Choroid plexus epithelial cell (primary cell): Measurements from ENCODE around the gene ARL8A.
A peak's percentile ranks its signal among the peaks of the same experiment; 100 is the strongest.
"Not testable (repeated sequence)": the region's sequence is repeated elsewhere in the genome, so short reads cannot be mapped to it uniquely, and the experiment has no call there.

Source experiments
- DNase-seq: peaks from one replicate; pipeline ENCODE4 v3.0.0-alpha.2; 2010; ENCODE audit warnings: low read depth
- H3K4me3 ChIP-seq: 2 replicates; pipeline ENCODE4 v1.5.1; 2011; ENCODE audit warnings: low read depth, mild to moderate bottlenecking, control low read depth, low read length, moderate library complexity
- CTCF ChIP-seq: conservative IDR thresholded peaks from 2 replicates; pipeline ENCODE4 v1.5.1; 2011; ENCODE audit warnings: low read depth, mild to moderate bottlenecking, control low read depth, inconsistent platforms, low read length, moderate library complexity

ARL8A gene

GRCh38 chr1:202143011-202143767 is 1.3 kb downstream of the ARL8A start:
- TF ChIP-seq CTCF = no peak
- H3K4me3 ChIP-seq = peak overlapping the region; percentile 82
- DNase-seq = no peak

- not testable (repeated sequence) for DNase-seq, H3K4me3 ChIP-seq
Measured at GRCh38 chr1:202141468-202141867, 3.1 kb downstream of the ARL8A start.

GRCh38 chr1:202140833-202141232 is 3.7 kb downstream of the ARL8A start:
- no peak for TF ChIP-seq CTCF

GRCh38 chr1:202135221-202135721 is 9.3 kb downstream of the ARL8A start:
- peak; percentile 76 for DNase-seq
- H3K4me3 ChIP-seq = no peak overlapping the region
- peak; percentile 84 for TF ChIP-seq CTCF

More at GRCh38 chr1:202140833-202141232, 3.7 kb downstream of the ARL8A start:
- DNase-seq = no peak
- no peak overlapping the region for H3K4me3 ChIP-seq

- no peak overlapping the region for H3K4me3 ChIP-seq
- no peak for TF ChIP-seq CTCF
- DNase-seq = no peak
Measured at GRCh38 chr1:202134645-202135172, 9.8 kb downstream of the ARL8A start.

GRCh38 chr1:202133989-202134388 is 10.5 kb downstream of the ARL8A start:
- H3K4me3 ChIP-seq = no peak overlapping the region
- DNase-seq = no peak
- no peak for TF ChIP-seq CTCF

GRCh38 chr1:202133496-202133895 is 11.0 kb downstream of the ARL8A start:
- no peak for DNase-seq
- no peak for TF ChIP-seq CTCF
- no peak overlapping the region for H3K4me3 ChIP-seq
